GM21717 (cell line): ENCODE results near the gene ARFGEF3.
A peak's percentile ranks its signal among the peaks of the same experiment; 100 is the strongest.
"Not testable (repeated sequence)": the region's sequence is repeated elsewhere in the genome, so short reads cannot be mapped to it uniquely, and the experiment has no call there.

Experiments
- ATAC-seq: cut with Tn5 transposase; IDR thresholded peaks from one replicate; pipeline ENCODE4 v1.9.1; 2021; ENCODE audit warnings: mild to moderate bottlenecking, moderate library complexity; ENCODE audit not compliant: unreplicated experiment

Gene ARFGEF3, protein sequence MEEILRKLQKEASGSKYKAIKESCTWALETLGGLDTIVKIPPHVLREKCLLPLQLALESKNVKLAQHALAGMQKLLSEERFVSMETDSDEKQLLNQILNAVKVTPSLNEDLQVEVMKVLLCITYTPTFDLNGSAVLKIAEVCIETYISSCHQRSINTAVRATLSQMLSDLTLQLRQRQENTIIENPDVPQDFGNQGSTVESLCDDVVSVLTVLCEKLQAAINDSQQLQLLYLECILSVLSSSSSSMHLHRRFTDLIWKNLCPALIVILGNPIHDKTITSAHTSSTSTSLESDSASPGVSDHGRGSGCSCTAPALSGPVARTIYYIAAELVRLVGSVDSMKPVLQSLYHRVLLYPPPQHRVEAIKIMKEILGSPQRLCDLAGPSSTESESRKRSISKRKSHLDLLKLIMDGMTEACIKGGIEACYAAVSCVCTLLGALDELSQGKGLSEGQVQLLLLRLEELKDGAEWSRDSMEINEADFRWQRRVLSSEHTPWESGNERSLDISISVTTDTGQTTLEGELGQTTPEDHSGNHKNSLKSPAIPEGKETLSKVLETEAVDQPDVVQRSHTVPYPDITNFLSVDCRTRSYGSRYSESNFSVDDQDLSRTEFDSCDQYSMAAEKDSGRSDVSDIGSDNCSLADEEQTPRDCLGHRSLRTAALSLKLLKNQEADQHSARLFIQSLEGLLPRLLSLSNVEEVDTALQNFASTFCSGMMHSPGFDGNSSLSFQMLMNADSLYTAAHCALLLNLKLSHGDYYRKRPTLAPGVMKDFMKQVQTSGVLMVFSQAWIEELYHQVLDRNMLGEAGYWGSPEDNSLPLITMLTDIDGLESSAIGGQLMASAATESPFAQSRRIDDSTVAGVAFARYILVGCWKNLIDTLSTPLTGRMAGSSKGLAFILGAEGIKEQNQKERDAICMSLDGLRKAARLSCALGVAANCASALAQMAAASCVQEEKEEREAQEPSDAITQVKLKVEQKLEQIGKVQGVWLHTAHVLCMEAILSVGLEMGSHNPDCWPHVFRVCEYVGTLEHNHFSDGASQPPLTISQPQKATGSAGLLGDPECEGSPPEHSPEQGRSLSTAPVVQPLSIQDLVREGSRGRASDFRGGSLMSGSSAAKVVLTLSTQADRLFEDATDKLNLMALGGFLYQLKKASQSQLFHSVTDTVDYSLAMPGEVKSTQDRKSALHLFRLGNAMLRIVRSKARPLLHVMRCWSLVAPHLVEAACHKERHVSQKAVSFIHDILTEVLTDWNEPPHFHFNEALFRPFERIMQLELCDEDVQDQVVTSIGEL (N-terminal part only)

DNA sequence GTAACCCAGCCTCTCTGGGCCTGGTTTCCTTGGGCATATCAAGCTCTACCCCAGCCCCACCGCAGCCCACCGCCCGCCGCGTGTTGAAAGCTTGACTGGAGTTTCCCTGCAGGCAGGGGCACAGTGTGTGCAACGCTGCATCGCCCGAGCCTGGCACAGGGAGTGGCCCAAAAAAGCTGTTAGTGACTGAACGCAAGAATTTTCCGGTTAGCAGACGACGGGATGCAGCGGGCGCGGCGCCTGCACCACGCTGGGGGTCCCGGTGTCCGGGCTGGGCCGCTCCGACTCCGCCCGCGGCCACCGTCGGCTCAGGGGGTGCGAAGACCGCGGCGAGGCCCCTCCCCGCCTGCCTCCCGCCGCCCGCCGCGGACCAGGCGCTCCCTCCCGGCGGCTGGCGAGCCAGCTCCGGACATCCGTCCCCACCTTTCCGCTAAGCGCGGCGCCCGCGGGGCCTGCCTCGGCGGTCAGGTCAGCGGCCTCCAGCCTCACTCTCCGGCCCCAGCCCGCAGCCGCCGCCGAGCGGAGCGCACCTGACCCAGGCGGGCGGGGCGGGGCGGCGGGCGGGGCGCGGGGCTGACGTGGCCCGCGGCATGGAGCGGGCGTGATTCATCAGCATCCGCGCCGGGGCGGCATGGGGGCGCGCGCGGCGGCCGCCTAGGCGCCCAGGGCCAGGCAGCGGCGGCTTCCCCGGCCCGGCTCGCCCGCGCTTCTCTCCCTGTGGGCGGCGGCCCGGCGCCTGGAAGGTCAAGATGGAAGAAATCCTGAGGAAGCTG, at the start of gene ARFGEF3:
TSS of gene ARFGEF3 (plus strand) at position 602 of the 773 bp plus-strand sequence. CDS start at position 750, 148 bp downstream.
- peak; percentile 82 for ATAC-seq

DNA sequence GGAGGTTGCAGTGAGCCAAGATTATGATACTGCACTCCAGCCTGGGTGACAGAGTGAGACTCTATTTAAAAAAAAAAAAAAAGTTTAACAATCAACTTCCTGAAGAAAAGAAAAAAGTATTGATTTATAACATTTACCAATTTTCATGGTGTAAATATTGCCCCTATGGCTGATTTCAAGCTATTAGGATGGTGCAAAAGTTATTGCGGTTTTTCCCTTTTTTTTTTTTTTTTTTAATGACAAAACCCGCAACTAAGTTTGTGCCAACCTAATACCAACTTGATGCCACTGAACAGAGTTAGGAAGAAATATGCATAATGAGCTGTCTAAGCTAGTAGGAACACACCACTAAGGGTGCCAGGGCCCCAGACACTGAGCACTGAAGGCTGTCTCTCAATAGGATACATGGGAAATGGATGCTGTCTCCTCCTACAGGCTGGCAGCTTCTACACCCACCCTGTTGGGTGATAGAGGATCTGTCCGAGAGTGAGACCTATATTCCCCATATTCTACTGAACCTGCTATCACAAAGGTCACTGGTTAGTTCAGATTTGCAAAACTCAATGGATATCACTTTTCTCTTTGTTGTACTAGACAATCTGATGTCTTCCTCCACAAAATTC, 48.0 kb upstream of the ARFGEF3 start:
- ATAC-seq = no peak

DNA sequence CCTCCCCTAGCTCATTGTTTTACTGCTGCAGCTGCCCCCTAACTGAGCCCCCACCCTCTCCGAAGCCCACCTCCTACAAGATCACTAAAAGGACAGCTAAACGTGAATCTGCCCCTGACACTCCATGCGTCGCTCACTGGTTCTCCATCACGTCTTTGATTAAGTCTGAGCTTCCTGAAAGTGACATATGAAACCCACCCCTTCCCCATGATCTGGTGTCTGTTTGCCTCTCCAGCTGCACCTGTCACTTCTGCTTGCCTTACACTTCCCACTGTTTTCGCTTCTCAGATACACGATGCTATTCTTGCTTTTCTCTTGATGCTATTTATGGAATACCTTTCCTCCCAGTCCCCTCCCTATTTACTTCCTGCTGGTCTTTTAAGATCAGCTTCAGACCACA, 46.5 kb upstream of the ARFGEF3 start:
- no peak for ATAC-seq

DNA sequence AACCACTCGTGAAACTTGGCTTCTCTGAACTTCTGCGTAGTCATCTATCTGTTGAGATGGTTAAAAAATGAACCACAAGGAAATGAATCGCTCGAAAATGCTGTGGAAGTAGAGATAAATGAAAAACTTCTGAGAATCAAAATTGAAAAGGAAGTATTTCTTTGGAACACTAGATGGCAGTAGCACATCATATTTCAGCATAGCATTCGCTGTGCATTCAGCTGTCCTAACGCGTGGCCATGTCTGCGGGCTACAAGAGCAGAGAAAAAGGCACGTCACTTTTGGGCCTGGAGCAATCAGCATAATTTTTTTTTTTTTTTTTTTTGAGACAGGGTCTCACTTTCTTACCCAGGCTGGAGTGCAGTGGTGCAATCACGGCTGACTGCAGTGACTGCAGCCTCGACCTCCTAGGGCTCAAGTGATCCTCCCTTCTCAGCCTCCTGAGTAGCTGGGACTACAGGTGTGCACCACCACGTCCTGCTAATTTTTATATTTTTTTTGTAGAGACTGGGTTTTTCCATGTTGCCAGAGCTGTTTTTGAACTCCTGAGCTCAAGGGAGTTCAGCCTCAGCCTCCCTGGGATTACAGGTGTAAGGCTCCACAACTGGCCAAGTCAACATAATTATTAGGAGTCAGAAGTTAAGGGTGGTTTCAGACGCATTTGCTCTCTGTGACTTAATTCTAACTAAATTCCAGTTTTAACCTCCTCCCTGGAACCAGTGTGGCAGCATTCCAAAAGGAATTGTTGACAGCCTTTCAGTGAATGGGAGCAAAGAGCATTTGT, 45.7 kb upstream of the ARFGEF3 start:
- ATAC-seq = no peak

DNA sequence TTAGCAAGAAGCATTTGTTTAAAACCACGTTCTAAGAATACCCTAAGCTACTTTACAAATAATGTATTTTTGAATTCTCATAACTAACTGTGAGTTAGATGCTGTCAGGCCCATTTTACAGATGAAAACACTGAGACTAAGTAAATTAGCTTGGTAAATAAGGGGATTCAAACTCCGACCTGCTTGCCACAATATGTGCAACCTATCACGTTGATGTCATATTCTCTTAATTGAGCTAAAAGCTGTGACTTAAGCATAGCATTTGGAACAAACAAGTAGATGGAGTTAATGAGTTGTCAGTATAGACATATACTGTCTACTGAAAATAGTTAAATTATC, 45.1 kb upstream of the ARFGEF3 start:
- ATAC-seq = no peak

DNA sequence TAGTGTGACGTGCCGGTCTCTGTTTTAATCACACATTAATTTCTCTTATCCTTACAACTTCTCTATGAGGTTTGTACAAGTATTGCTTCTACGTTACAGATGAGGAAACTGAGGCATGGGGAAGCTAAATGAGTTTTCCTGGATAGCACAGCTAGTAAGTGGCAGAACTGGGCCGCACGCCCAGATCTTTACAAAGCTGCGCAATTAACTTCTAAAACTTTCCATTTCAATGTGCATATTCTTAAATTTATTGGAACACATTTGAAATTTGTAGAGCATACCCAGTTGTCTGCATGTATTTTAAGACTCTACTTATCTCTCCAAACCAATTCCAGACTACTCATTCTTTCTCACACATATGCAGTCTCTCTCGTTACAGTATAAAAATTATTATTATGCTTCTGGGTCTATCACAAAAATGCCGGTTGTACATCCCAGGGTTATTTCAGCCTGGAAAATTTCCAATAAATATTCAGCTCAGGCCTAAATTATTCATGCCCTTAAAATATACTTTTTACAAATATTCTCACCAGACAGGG, 44.3 kb upstream of the ARFGEF3 start:
- ATAC-seq = no peak

DNA sequence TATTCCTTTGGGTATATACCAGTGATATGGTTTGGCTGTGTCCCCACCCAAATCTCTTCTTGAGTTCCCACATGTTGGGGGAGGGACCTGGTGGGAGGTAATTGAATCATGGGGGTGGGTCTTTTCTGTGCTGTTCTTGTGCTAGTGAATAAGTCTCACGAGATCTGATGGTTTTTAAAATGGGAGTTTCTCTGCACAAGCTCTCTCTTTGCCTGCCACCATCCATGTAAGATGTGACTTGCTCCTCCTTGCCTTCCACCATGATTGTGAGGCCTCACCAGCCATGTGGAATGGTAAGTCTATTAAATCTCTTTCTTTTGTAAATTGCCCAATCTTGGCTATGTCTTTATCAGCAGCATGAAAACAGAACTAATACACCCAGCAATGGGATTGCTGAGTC, 42.5 kb upstream of the ARFGEF3 start:
- ATAC-seq = not testable (repeated sequence)

DNA sequence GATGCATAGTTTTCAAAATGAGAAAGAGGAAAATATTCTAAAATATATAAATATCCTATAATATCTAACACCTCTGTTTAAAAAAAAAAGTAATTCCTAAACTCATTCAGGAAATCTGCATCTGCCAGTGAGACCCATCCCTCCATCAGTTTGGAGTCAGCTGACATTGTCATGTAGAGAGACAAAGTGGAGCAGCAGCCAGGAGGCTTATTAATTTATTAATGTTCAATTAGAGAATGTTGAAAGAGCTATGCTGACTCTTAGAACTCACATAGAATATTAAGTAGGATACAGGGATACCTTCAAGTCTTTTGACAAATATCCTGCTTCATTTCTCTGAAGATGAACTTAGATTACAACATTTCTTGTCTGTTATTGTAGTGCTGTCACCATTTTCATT, 41.8 kb upstream of the ARFGEF3 start:
- no peak for ATAC-seq

DNA sequence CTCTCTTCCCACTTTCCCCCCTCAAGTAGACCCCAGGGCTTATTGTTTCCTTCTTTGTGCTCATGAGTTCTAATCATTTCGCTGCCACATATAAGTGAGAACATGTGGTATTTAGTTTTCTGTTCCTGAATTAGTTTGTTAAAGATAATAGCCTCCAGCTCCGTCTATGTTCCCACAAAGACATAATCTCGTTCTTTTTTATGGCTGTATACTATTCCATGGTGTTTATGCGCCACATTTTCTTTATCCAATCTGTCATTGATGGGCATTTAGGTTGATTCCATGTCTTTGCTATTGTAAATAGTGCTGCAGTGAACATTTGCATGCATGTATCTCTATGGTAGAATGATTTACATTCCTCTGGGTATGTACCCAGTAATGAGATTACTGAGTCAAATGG, 37.6 kb upstream of the ARFGEF3 start:
- ATAC-seq = no peak

DNA sequence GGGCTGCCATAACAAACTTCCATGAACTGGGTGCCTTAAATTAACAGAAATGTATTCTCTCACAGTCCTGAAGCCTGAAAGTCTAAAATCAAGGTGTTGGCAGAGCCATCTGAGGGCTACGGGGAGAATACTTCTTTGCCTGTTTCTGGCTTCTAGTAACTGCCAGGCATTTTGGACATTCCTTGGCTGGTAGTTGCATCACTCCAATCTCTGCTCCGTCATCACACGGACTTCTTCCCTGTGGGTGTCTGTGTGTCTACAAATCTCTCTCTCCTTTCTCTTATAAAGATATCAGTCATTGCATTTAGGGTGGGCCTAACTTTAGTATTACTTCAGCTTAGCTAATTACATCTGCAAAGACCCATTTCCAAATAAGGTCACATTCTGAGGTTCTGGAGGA, 33.6 kb upstream of the ARFGEF3 start:
- no peak for ATAC-seq

DNA sequence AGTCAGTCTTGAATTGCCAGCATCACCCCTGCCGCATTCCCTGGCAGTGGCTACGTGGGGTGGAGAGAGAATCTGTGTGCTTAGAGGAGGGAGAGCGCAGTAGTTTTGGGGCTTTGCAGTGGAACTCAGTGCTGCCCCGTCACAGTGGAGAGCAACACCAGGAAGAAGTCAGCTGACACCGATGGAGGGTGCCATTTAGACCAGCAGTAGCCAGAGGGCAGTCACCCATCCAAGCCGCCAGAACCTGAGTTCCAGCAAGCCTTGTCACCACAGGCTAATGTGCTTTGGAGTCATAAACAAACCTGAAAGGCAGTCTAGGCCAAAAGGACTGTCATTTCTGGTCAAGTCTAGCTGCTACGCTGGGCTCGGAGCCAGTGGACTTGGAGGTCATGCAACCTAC, 32.5 kb upstream of the ARFGEF3 start:
- ATAC-seq = no peak

DNA sequence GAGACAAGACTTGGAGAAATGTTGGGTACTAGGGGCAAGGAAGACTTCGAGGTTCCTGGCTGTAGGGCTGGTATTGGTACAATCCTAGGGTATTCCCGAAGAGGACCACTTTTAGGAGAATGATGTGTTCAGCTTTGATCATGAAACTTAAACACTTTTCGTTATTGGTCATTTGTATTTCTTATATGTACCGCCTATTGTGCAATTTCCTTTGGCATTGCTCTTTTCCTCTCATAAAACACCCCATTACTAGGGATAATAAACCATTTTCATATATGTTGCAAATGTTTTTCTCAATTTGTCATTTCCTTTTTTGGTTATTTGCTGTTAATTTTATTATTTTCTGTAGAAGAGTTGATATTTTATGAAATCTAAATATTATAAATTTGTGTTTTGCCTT, 18.9 kb upstream of the ARFGEF3 start:
- no peak for ATAC-seq

DNA sequence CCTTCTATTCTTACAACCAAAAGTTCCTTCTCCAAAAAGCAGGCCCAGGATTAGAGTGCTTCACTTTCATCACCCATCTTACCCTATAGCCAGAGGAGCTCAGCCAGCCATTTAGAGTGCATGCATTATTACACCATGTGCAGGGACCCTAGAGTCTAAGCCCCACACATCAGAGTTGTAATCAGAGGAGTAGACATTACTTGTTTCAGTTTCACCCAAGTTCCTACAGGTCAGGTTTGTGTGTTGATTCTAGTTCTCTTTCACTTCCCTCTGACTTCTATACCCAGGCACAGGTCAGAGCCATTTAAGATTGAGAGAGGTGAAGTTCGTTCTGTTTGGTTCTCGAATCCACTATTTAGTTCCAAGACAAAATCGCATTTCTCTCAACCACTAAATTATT, 16.3 kb upstream of the ARFGEF3 start:
- peak; percentile 43 for ATAC-seq

DNA sequence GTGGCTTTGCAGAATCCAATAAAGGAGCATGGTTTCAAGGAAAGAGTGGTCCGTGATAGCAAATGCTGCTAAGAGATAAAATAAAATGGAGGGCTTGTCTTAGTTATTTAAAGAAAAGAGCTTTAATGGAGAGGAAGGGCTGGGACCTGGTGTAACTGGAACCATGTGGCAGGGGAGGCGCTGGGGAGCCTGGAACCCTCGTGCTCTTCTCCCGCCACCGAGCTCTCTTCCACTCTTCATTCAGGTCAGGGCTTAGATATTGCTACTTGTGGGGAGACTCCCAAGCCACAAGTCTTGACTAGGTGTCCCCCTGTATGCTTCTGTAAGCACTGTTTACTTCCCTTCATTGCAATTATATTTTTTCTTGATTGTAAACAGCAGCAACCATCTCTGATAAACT, 15.2 kb upstream of the ARFGEF3 start:
- no peak for ATAC-seq

DNA sequence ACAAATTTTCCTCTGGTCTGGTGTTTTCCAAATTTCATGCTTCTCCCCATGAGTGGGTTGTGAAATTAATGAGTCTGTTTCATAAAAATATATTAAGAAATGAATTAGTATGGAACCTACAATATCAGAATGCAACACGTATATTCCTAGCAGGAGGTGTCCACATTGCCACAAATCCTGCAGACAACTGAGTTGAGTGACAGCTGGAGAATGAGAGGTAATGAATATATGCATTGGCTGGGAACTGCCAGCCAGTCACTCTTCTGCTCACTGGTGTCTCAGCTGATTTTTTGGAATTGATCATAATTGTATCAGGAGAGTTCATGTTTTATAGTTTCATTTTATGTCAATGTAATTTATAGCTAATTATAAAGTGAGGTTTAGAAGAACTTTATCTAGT, 6.3 kb upstream of the ARFGEF3 start:
- ATAC-seq = no peak

DNA sequence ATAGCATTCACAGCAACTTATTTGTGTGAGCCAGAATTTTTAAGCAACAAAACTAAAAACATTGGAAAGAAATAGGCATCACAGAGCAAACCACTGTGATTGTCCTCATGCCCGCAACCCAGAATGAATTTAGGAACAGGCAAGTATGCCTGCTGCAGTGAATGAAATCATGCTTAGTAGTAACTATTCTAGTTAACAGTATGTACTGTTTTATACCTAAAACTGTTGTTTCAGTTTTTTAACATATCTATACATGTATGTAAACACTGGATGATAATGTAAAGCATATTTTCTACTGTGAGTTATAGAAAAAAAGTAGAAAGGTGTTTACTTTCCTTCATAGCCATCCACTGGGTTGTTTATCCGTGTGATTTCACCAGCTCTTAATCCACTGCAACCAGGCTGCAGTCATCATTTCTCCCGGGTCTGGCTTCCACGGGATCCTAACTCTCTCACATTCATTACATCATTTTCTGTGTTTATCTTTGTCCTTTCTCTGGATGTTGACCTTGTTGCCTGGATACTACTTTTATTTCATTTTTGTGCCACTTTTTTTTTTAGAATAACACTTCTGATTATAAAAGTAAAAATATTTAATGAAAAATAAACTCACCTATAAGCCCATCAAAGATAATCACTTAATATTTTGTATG, 3.6 kb upstream of the ARFGEF3 start:
- no peak for ATAC-seq

DNA sequence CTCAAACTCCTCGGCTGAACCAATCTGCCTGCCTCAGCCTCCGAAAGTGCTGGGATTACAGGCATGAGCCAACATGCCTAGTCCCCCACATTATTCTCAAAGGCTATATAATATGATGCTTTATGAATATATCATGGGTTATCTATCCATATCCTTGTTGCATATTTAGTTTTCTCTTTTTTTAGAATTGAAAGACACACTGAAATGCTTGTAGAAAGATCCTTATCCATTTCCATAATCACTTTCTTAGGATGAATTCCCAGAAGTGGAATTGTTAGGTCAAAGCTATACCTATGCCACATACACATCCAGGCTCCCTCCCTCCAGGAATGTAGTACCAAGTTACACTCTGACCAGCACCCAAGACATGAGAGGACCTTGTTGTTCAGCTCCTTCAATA, 2.5 kb upstream of the ARFGEF3 start:
- no peak for ATAC-seq

DNA sequence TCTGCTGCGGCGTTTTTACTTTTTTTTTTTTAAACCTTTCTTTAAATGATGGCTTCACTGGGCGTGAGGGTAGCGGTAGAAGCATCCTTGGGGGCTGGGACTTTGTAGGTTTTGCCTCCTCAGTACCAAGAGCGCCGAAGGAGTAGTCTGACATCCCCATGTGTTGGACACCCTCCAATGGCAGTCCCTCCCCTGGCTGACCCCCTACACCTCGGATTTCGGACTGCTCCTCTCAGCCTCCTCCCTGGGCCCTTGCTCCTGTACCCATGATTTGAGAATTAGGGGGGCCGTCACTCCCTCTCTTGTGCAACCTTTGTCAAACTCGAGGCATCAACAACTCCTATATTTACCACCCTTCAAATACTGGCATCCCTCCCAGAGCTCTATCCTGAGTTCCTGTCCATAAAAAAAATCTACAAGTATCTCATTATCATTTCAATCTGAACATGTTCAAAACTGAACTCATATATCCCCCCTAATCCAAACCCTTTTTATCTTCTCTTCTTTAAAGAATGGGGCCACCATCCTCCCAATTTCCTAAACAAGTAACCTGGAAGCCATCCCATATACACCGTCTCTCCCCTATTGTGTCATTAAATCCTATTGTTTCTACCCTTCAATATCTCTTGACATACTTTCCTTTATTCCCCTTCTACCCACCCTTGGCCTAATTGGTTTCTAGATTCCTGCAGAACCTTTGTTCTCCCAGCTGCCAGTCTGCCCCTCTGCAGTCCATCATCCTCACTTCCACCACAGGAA, 1.2 kb upstream of the ARFGEF3 start:
- no peak for ATAC-seq
